ENCODE data around the gene SH3YL1.

- TF ChIP-seq EZH2phosphoT487 (IDR thresholded peaks at IDR 0.05; ENCODE audit: borderline replicate concordance, low read length): no peak
- no peak for TF ChIP-seq CTCF (IDR thresholded peaks at IDR 0.05; ENCODE audit: low read depth, low read length, poor library complexity, severe bottlenecking)
Observed at GRCh38 chr2:237878-238277, 26.0 kb downstream of the SH3YL1 start.
